Right atrium auricular region (tissue), 2 donors: ENCODE results near the gene ZNF268. TPM values are rescaled to one million over a fixed set of nuclear protein-coding genes. Genes with fewer than 3 reads are reported as not detected.

ENCODE experiments used
- DNase-seq: peaks from one replicate; pipeline ENCODE4 v3.0.0-alpha.2; 2019; ENCODE audit warnings: low spot score
- H3K27ac ChIP-seq, 2 donors: fragments of 200-600 bp; sonication (generic); 1 replicate in 1 of 2; 2 replicates in 1 of 2; pipeline ENCODE4 v1.5.1; 2016 to 2019
- H3K27me3 ChIP-seq, 2 donors: fragments of 200-600 bp; sonication (generic); one replicate each; pipeline versions ENCODE4 v1.5.1 to v1.6.0; 2017 to 2019
- H3K36me3 ChIP-seq: fragments of 200-600 bp; sonication (generic); one replicate; pipeline ENCODE4 v1.5.1; 2016
- H3K4me1 ChIP-seq, 2 donors: fragments of 200-600 bp; sonication (generic); one replicate each; pipeline versions ENCODE4 v1.5.1 to v1.6.0; 2017 to 2019
- H3K4me3 ChIP-seq, 2 donors: fragments of 200-600 bp; sonication (generic); 1 replicate in 1 of 2; 2 replicates in 1 of 2; pipeline ENCODE4 v1.5.1; 2017 to 2019; ENCODE audit warnings: mild to moderate bottlenecking in 1 of 2, moderate library complexity in 1 of 2
- H3K9me3 ChIP-seq, 2 donors: fragments of 200-600 bp; sonication (generic); one replicate each; pipeline ENCODE4 v1.5.1; 2019
- CTCF ChIP-seq, 2 donors: fragments of 200-600 bp; sonication (generic); IDR thresholded peaks; one replicate each; pipeline ENCODE4 v1.5.1; 2019; ENCODE audit warnings: antibody characterized with exemption in 2 of 2
- total RNA-seq, 2 donors: library from RNA; depleted of rRNA; stranded (reverse); fragments of >200 nt; gene quantifications; one replicate each; pipeline ENCODE4 v1.1.0, GENCODE V29; 2016

Gene ZNF268
- 10 to 100 TPM in 1 of 2 donors, 1 to 10 TPM in 1; 6.5 to 10.6 TPM for total RNA-seq

GRCh38 chr12:133181238-133181959 is at the start of gene ZNF268:
ZNF268 (plus strand) TSS chr12:133181495; CDS start chr12:133181998, 503 bp downstream.
- Histone ChIP-seq H3K27ac (peak within 1 kb of the TSS; percentile 57 to 79), H3K27me3 (no peaks in the 10 kb centered on the region), H3K9me3 (peaks cover 6 to 50% of the 10 kb centered on the region in 2 donors), H3K4me1 (peaks cover 0 to 9% of the 10 kb centered on the region in 2 donors), H3K4me3 (peak within 1 kb of the TSS; percentile 84 to 88), H3K36me3 (peaks cover 35% of the 10 kb centered on the region)
- peak; percentile 91 for DNase-seq
- peak; percentile 44 to 86 for TF ChIP-seq CTCF (IDR thresholded peaks at IDR 0.05)

DNA sequence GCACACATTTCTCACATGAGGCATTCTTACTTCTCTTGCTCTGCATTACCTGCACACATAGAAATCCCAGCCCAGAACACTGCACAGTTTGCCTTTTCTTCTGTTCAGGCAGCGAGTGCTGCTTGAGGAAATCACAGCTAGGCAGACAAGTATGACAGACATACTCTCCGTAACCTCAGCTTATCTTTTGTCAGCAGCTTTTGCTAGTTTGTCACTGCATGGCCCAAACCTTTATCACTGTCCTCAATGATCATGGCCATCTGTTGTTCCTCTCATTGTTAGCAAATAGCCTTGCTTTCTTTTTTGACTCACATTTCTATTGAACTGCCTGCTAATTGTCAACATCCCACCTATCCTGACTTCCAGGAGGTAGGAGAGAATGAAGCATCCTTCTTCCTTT is 45.5 kb upstream of the ZNF268 start:
- Histone ChIP-seq H3K27me3 (no peaks in the 10 kb centered on the region), H3K4me3 (no peak overlapping the region), H3K36me3 (peaks cover 58% of the 10 kb centered on the region), H3K4me1 (peaks cover 0 to 11% of the 10 kb centered on the region in 2 donors), H3K27ac (no peak overlapping the region), H3K9me3 (peaks cover 13 to 88% of the 10 kb centered on the region in 2 donors)
- no peak for TF ChIP-seq CTCF (IDR thresholded peaks at IDR 0.05)
- no peak for DNase-seq

GRCh38 chr12:133145981-133146380 is 35.3 kb upstream of the ZNF268 start:
- Histone ChIP-seq H3K36me3 (peaks cover 78% of the 10 kb centered on the region), H3K9me3 (peaks cover 19 to 99% of the 10 kb centered on the region in 2 donors), H3K27ac (no peak overlapping the region), H3K4me1 (no peaks in the 10 kb centered on the region), H3K4me3 (no peak overlapping the region), H3K27me3 (no peaks in the 10 kb centered on the region)
- DNase-seq: no peak
- no peak for TF ChIP-seq CTCF (IDR thresholded peaks at IDR 0.05)

GRCh38 chr12:133156125-133156690 is 25.1 kb upstream of the ZNF268 start:
- H3K9me3 ChIP-seq: peaks cover 54 to 100% of the 10 kb centered on the region in 2 donors
- H3K27me3 ChIP-seq: no peaks in the 10 kb centered on the region
- H3K36me3 ChIP-seq: peaks cover 67% of the 10 kb centered on the region
- DNase-seq: no peak
- no peak for TF ChIP-seq CTCF (IDR thresholded peaks at IDR 0.05)
- H3K4me1 ChIP-seq: no peaks in the 10 kb centered on the region
- H3K27ac ChIP-seq: no peak overlapping the region
- no peak overlapping the region for H3K4me3 ChIP-seq

DNA sequence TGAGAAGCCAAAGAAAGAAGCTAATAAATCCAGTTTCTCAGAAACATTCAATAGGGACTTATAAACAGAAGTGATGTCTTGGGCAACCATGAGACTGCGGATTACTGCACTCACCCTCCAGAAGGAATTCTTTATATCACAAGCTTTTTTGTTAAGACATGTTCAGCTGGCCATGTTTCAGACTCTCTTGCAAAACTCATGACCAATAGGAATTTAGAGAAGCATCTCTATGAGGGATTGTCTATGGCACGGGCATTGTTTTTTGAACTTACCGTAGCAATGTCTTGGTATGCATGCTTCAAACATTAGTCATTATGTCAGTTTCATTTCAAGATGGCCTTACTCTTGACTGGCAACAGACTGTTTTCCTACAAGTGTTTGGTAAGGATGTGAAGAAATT is 15.5 kb upstream of the ZNF268 start:
- Histone ChIP-seq H3K4me3 (no peak overlapping the region), H3K9me3 (peaks cover 5 to 67% of the 10 kb centered on the region in 2 donors), H3K27me3 (no peaks in the 10 kb centered on the region), H3K36me3 (no peaks in the 10 kb centered on the region), H3K4me1 (no peaks in the 10 kb centered on the region), H3K27ac (no peak overlapping the region)
- no peak for TF ChIP-seq CTCF (IDR thresholded peaks at IDR 0.05)
- DNase-seq: no peak
